NCI-H2029 treated with DMSO at 0.1 percent for 48 hours (cell line): ENCODE measurements around the gene LSP1.
A peak's percentile ranks its signal among the peaks of the same experiment; 100 is the strongest.
"Not testable (repeated sequence)": the region's sequence is repeated elsewhere in the genome, so short reads cannot be mapped to it uniquely, and the experiment has no call there.

Experiments
- DNase-seq: peaks from one replicate; lab custom pipeline; 2025; lab: John Stamatoyannopoulos, UW

The LSP1 gene

DNA sequence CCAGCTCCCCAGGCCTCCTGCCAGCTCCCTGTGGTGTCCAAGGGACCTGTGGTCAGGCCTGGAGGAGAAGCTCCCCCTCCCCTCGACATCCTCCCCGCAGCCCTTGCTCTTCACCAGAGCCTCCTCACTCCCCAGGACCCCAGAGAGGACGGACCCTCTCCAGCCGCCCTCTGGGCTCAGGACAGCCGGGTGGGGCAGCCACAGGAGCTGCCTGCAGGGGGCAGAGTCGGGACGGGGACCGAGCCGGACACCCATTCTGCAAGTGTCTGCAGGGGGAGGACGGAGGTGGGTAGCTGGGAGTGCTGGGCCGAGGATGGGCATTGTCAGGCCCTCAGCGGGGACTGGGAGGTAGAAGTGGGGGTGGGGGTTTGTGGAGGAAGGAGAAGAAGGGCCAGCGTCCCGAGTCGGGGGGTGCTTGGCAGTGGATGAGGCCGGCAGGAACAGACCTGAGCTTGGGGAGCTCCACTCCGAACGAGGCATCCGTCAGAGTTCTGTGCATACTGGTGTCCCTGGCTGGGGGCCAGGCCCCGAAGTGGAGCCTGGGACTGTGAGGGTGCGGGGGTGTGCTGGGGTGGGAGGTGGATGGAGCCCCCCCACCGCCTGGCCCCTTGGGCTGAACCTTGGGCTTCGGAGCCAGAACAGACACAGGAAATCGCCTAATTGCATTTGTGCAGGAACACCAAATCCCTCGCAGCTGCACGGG lies 23.6 kb downstream of the LSP1 start:
- DNase-seq, result no peak

DNA sequence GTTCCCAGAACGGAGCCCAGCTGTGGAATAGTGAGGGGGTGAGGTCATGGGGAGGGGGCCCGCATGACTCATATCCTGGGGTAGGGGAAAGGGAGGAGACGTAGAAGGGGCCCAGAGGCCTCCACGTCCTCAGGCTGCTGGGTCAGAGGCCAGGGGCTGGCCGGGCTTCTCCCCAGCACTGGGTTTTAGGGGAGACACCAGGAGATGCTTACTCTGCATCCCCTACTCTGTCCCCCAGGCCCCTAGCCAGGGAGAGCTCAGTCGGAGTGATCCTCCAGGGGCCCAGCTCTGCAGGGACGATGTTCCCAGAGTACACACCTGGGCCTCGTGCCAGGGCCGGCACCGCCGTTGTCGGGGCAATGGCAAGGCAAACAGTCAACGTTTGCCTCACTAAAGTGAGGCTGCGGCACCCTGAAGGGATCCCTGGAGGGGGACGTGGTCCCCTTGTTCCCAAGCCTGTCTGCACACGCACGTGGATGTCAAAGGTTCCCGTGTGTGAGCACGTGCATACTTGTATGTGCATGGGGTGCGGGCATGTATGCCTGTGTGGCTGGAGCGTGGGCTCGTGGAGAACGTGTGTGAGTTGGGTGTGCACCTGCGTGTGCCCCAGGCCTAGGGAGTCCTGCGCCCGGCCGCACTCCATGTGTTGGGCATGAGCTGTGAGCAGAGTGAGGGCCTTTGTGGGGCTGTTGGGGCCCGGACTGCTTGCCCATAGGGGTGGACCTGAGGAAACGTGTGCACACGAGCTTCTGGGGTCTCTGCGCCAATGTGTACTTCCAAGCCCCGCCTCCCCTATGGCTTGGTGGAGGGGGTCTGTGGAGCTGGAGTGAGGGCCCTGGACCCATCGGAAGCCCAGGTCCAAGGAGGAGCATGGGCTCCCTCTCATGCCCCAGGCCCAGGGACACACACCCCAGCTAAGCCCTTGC lies 24.6 kb downstream of the LSP1 start:
- no peak for DNase-seq

DNA sequence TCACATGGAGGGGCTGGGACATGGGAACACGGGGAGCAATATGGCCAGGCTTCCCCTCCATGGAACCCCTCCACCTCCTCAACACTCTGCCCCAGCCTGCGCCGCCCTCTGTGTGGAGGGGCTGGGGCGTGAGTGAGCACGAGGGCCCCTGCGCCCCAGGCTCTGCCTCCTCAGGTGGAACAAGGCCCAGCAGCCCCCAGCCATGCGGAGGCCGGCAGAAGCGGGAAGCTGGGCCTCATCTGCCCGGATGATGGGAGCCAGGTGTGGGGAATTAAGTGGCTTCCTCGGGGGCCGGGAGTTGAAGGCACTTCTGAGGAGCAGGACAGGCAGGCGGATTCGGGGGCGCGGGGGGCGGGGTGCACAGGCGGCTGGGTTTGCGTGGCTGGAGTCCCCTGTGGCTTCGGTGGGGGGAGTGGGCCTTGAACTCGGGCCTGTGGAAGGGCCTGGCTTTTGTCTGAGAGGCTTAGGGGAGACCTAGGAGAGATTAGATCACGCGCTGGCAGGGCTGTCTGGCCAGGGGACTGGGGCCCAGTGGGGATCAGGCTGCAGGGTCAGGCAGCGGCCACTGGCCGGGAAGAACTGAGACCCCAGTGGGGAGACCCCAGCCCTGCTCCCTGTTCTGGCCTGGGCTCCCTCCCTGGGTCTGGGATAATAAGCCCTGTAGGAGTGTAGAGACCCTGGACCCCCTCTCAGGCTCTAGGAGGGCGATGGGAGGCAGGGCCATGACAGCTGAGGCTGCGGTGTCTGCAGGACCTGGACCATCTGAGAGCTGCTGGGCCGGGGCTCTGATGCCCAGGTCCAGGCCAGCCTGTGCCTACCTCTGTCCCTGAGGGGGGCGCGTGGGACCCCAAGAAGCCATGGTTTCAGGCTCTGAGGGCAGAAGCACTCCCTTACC lies 25.5 kb downstream of the LSP1 start:
- DNase-seq, result no peak

DNA sequence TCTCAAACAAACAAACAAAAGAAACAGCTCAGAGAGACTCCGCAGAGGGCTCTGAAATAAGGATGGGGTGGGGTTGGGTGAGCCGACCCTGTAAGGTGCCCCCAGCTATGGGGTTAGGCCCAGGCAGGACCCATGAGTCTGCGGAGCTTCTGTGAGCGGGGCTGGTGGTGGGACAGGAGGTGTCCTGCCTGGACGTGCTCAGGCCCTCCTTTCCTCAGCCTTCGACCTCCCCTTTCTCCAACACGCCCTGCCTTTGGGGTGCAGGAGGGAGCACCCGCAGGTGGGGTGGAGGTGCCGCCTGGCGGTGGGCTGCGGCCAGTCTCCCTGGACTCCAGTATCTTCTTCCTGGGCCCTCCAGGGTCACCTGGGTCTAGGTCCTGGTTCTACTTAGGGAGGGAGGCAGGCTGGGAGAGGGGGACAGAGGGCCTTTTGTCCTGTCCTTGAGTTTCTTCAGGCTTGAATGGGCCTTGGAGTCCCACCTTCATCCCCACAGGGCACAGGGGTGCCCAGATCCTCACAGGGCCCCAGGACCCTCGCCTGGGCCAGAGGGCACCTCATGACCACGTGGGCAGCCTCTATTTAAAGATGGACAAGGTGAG lies 26.6 kb downstream of the LSP1 start:
- no peak for DNase-seq

DNA sequence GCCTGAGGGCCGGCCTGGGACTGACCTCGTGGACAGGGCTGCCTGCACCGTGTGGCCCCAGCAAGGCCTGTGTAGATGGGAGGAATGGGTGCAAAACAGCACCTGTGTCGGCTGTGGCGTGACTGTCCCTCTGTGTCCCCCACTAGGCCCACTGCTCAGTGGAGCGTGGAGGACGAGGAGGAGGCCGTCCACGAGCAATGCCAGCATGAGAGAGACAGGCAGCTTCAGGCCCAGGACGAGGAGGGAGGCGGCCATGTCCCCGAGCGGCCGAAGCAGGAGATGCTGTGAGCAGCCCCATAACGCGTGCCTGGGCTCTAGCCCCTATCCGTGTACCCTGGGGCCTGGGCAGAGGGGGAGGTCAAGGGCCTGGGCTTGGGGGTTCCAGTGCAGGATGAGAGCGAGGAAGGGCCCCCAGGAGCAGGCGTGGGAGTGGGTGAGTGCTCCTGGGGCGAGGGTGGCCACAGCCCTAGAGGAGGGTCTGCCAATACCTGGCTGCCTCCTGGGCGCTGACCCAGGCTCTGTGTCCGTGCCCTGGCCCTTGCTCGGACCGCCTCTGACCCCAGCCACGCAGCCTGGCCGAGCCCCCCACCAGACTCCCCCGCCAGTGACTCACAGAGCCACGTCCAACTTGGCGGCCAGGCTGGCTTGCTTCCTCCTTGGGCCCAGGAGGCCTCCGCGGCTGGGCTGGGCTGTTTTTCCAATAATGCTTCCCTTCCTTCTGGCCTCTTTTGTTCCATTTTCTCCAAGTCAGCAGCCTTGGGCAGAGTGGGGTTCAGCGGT lies 27.2 kb downstream of the LSP1 start:
- DNase-seq, result no peak

DNA sequence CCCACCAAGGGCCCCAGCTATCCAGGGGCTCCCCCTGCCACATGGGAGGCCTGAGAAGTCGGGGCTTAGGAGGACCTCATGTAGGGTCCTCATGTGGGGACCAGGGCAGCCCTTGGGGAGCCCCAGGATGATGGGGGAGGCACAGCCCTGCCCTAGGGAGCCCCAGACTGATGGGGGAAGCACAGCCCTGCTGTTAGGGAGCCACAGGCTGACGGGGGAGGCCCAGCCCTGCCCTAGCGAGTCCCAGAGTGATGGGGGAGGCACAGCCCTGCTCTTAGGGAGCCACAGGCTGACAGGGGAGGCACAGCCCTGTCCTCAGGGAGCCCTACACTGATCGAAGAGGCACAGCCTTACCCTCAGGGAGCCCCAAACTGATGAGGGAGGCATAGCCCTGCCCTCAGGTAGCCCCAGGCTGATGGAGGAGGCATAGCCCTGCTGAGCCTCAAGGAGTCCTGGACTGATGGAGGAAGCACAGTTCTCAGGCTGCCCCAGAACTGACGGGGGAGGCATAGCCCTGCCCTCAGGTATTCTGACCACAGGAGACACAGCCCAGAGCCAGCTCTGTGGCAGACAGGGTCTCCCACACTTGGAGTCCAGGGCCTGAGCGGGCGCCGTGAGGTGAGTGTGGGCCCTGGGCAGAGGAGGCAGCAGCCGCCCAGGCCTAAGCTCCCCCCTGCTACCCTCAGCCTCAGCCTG lies 28.0 kb downstream of the LSP1 start:
- no peak for DNase-seq

DNA sequence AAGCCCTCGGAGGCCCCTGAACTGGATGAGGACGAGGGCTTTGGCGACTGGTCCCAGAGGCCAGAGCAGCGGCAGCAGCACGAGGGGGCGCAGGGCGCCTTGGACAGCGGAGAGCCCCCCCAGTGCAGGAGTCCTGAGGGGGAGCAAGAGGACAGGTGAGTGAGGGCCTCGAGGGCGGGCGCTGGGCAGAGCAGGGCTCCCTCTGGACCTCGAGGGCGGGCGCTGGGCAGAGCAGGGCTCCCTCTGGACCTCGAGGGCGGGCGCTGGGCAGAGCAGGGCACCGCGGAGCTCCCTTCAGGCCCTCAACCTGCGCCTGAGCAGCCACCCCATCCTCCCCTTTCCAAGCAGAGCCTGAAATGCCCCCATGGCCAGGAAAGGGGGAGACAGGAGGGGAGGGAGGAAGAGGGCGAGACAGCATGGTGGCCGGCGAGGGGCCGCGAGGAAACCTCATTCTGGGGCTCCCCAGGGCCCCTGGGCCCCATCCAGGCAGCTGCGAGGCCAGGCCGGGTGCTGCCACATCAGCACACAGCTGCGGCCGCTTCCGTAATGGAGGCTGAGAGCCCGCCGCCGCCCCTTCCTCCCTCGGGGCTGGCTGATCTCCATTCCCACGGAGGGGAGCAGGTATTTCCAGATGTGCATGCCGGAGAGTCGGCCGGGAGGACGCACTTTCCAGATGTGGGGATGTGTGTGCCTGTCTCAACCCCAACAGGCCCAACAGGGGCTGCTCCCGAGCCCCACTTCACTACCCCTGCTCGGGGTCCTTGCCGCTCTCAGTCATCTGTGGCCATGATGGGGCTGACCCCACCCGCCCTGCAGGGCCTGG lies 28.8 kb downstream of the LSP1 start:
- DNase-seq, result no peak

DNA sequence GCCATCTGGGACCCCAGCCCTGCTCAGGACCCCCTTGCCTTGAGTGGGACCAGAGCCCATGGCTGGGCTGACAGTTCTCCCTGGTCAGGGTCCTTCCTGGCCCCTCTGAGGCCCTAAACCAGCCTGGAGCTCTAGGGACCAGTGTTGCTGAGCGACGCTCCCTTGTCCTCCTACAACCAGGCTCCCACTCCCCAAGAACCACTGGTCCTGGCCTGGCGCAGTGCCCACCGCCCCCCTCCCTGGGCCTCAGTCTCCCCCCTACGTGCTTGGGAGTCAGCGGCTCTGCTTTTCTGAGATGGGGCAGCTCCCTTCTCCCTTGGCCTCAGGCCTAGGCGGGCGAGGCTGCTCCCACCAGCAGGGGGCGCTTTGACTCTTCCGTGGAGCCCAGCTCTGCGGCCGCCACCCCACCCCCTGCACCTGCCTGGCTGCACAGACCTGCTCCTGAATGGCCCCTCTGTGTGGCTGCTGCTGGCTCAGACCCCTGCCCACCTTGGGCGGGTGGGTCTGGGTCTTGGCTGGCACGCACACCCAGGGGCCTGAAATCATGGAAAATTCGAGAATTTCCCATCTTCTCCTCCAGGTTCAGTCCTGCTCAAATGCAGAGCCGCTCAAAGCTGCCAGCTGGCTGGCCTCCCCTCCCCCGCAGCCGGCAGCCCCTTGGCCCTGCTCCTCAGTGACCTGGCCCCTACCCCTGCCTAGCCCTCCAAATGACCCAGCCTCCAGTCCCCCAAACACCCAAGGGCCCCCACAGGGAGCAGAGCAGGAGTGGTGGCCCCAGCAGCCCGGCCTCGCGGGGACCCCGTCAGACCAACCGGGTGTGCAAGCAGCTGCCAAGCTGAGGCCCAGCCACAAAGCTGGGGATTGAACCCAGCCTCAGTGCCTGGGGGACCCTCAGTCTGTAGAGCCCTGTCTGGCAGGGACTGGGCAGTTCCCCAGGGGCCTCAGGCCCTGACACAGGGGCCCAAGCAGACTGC lies 29.7 kb downstream of the LSP1 start:
- DNase-seq, result peak; percentile 4

DNA sequence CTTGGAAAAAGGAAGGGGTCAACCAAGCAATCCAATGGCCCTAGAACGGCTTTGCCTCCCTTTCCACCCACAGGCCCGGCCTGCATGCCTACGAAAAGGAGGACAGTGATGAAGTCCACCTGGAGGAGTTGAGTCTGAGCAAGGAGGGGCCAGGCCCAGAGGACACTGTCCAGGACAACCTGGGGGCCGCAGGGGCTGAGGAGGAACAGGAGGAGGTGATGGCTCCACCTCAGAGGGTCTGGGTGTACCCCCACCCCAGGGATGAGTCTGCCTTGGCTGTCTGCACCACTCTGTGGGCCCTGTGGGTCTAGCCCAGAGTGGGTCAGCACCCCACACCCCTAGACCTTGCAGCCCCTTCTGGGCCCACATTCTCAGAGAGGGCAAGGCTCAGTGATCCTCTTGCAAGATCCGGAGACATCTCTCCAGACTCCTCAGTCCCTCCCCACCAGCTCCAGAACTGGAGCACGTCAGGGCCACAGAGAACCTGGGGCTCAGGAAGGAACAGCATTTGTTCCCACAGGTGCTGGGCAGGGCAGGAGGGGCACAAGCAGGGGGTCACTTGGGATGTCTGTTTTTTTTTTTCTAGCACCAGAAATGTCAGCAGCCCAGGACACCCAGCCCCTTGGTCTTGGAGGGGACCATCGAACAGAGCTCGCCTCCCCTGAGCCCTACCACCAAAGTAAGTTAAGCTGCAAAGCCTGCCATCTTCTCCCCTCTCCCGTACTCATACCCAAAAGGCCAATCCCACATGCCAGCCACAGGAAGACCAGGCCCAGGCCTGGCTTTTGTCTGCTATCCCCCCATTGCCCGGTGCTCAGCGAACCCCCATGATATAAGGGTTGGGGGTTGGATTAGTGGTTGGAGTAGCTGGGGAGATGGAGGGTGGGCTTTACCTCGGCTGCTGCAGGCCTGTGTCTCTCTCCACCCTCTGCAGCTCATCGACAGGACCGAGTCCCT lies 30.7 kb downstream of the LSP1 start:
- no peak for DNase-seq

DNA sequence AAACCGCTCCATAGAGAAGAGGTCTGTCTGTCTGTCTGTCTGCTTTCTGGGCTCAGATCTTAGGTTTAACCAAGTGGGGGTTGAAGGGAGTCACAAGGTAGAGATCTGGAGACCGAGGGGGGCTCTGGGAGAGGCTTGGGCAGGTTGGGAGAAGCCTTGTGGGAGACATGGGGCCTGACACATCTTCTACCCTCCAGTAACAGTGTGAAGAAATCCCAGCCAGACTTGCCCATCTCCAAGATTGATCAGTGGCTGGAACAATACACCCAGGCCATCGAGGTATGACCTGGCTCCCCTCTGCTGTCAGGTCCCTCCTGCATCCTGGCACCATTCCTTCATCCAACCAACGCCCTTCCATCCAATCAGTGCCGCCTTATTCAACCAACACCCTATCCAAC lies 31.4 kb downstream of the LSP1 start:
- no peak for DNase-seq

DNA sequence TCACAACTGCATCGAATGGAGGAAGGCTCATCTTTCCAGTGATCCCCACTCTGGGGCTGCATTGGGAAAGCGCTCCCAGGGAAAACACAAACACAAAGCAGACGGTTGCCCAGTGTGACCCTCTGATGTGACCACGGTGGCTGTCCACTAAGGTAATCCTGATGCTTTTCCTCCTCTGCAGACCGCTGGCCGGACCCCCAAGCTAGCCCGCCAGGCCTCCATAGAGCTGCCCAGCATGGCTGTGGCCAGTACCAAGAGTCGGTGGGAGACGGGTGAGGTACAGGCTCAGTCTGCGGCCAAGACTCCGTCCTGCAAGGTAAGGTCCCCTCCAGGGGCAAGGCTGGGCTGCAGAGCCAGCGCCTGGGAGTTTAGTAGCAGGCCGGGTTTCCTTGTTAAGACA lies 33.7 kb downstream of the LSP1 start:
- not testable (repeated sequence) for DNase-seq

DNA sequence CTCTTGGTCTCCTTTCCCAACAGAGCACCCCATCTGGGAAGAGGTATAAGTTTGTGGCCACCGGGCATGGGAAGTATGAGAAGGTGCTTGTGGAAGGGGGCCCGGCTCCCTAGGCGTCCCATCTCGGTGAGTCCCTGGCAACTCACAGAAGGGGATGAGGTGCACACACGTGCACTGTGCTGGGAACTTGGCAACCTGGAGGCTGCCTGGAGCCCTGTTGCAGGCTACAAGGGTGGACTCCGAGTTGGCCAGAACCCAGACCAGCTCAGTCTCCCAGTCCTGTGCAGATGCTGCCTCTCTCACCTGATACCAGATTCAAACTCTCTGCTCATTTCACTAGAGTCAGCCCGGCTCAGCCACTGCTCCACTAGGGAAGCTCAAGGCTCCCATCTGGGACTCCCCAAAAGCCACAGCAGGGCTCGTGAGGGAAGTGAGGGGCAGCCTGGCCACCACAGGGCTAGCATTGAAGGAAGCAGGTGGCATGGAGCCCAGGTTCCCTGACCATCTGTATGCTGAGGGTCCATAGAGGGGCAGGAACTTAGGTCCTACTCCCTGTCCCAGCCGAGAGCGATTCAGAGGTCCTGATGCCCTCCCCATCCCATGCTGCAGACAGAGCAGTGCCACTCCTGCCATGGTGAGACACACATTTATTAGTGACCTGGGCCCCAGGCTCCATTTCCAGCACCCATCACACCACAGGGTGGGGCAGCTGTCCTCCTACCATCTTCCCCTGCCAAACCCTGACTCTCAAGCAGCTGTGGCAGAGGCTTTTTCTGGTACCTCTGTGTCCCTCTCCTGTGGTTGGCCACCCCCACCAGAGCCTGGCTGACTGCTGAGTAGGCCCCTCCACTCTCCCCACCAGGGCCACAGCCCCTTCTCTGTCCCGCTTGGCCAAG lies 34.8 kb downstream of the LSP1 start:
- DNase-seq, result no peak

DNA sequence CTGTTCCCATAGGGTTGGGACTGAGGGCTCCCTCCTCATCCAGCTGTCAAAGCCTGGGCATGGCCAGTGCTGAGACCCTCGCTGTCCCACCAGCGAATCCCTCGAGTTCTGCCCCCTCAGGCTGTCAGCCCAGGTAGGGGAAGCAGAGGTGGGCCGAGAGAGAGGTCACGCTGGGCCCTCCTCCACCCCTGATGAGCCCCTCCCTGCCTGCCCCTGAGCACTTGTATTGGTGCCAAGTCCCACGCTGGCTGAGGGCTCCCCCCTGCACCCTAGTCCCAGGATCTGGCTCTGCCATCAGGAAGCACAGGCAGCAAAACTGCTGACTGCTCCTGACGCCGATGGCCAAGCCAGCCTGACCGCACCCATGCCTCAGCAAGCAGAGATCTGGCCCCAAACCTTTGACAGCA lies 35.5 kb downstream of the LSP1 start:
- no peak for DNase-seq

DNA sequence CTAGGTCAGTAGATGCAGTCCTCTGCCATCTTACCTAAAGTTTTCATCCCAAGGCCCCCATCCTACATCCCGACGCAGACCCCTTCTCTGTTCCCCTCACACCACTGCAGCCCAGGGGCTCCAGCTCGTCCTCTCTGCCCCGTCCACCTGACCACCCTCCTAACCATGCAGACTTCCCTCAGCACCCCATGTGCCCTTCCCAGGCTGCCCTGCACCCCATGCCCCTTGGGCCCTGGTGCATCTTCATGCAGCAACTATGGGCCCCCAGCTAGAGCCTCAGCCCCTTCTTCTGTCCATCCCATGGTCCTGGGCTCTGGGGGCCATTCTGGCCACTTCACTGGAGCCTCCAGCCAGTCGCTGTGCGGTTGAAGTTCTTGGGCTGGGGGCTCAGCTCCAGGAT lies 35.9 kb downstream of the LSP1 start:
- DNase-seq, result no peak

DNA sequence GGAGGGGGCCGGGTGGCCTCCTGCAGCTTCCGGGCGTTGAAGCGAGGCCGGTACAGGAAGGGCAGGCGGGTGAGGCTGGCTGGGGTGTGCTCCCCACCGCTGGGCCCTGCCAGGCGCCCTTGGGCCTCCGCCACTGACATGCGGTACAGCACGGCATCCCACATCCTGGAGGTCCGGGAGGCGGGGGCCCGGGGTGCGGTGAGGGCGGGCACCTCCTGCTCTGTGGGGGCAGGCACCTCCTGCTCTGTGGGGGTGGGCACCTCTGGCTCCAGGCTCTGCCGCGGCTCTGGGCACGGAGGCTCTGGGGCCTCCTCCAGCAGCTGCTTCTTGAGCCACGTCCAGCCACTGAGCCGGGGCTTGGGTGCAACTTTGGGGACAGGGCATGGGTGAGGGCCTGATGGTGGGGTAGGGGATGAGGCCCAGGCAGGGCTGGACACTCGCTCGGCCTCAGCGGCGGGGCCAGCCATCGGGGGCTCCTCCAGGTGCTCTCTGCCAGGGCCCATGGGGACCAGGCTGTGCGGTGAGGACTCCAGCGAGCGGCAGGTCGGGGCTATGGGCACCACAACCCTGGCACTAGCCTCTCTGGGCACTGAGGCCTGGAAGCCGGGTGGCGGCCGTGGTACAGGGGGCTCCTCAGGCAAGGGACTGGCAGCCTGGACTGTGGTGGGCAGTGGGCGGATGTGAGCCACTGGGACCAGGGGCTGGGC lies 36.5 kb downstream of the LSP1 start:
- DNase-seq, result no peak
